Right lobe of liver (tissue), 4 donors: ENCODE data around the gene INVS.
"Not testable (repeated sequence)": the region's sequence is repeated elsewhere in the genome, so short reads cannot be mapped to it uniquely, and the experiment has no call there.

Source experiments
- POLR2A ChIP-seq: fragments of 450-650 bp; IDR thresholded peaks from one replicate; pipeline ENCODE4 v1.6.1; 2017; ENCODE audit warnings: antibody characterized with exemption, mild to moderate bottlenecking
- TF ChIP-seq, protein P1 (sequence below), 4 donors: fragments of 200-600 bp in 3 of 4; fragments of 450-650 bp in 1 of 4; IDR thresholded peaks; one replicate each; pipeline versions ENCODE4 v1.5.1 to v1.8.0; 2016 to 2022; ENCODE audit warnings: antibody characterized with exemption in 4 of 4, mild to moderate bottlenecking in 2 of 4
- donor health status: DM: no; HTN: no; CAD: no.
- donor health status: DM: no; HTN: no; CAD: no.
- donor health status: DM: no; HTN: yes; CAD: no.

DNA sequence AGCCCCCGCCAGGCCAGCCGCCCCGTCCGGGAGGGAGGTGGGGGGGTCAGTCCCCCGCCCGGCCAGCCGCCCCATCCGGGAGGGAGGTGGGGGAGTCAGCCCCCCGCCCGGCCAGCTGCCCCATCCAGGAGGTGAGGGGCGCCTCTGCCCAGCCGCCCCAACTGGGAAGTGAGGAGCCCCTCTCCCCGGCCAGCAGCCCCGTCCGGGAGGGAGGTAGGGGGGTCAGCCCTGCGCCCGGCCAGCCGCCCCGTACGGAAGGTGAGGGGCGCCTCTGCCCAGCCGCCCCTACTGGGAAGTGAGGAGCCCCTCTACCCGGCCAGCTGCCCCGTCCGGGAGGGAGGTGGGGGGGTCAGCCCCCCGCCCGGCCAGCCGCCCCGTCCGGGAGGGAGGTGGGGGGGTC lies 31.1 kb upstream of the INVS start:
- TF ChIP-seq, protein P1, sequence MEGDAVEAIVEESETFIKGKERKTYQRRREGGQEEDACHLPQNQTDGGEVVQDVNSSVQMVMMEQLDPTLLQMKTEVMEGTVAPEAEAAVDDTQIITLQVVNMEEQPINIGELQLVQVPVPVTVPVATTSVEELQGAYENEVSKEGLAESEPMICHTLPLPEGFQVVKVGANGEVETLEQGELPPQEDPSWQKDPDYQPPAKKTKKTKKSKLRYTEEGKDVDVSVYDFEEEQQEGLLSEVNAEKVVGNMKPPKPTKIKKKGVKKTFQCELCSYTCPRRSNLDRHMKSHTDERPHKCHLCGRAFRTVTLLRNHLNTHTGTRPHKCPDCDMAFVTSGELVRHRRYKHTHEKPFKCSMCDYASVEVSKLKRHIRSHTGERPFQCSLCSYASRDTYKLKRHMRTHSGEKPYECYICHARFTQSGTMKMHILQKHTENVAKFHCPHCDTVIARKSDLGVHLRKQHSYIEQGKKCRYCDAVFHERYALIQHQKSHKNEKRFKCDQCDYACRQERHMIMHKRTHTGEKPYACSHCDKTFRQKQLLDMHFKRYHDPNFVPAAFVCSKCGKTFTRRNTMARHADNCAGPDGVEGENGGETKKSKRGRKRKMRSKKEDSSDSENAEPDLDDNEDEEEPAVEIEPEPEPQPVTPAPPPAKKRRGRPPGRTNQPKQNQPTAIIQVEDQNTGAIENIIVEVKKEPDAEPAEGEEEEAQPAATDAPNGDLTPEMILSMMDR (IDR thresholded peaks at IDR 0.05), result not testable (repeated sequence)
- not testable (repeated sequence) for TF ChIP-seq POLR2A
